NCI-H1436 (cell line): ENCODE data around the gene GABARAP.
A peak's percentile ranks its signal among the peaks of the same experiment; 100 is the strongest.

Source experiments
- DNase-seq: peaks from one replicate; lab custom pipeline; 2025; lab: John Stamatoyannopoulos, UW

GABARAP gene

DNA sequence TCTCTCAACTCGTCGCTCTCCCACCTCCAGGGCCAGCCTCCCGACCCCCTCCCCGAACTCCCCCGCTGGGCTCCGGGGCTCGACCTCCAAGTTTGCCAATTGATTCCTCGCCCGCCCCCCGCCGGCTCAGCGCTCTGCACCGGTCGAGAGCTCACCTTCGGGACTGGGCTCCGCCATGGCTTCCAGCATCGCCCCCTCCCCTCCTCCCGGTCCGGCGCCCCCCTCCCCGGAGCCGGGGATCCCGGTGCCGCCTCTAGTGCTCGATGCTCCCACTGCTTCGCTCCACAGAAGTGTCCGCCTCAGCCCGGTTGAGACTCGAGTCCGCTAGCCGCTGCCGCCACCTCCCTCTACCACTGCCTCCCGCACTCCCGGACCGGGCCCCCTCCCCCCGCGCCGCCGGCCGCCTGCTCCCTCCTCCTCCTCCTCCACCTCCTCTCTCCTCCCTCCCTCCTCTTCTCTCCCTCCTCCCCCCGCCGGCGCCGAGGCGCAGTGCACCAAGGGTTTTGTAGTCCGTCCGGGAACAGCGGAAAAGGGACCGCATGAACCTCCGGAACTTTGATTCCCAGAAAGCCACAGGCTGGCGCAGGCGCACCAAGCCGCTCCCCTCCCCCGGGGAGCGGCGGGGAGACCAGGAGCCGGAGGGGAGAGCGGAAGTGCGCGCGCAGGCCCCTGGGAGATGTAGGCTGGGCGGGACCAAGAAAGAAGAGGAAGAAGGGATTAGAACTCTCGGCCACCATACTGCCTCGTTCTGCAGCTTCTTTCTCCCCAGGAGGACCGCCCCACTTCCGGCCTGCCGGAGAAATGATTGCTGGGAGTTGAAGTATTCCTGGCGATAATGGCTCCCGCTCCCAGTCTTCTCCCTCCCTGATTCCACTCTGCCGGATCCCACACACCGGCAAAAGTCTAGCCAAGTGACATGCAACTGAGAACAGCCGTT is 2.9 kb downstream of the GABARAP start, which contains the start of gene PHF23:
PHF23 (minus strand) TSS at position 367 of the 937 bp plus-strand sequence; CDS start at position 189, 178 bp downstream.
- DNase-seq = peak; percentile 98

DNA sequence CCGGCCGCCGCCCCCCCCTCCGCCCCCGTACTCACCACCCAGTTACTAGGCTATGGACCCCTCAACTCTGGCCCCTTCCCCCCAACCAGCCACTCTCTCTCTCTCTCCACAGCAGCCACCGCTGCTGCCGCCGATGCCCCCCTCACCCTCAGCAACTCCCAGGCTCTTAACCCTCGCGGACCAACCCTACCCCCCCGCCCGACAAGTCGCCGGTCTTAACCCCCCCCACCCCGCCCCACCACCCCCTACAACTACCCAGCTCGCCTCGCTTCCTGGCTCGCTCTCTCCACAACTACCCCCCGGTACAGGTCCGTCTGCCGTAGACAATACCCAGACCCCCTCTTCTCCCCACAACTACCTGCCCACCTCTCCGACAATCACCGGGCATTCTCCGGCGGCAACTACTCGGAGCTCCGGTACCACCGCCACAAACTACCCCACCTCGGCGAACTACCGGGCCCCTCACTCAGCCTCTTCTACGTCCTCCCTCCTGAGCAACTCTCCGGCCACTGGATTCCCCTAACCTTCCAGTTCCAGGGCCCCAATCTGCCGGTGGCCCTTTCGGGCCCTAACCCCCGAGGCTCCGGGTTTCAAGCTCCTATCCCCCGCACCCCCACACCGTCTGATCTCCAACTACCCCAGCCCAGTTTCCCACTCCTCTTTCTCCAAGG is 3.7 kb downstream of the GABARAP start:
- DNase-seq = no peak

DNA sequence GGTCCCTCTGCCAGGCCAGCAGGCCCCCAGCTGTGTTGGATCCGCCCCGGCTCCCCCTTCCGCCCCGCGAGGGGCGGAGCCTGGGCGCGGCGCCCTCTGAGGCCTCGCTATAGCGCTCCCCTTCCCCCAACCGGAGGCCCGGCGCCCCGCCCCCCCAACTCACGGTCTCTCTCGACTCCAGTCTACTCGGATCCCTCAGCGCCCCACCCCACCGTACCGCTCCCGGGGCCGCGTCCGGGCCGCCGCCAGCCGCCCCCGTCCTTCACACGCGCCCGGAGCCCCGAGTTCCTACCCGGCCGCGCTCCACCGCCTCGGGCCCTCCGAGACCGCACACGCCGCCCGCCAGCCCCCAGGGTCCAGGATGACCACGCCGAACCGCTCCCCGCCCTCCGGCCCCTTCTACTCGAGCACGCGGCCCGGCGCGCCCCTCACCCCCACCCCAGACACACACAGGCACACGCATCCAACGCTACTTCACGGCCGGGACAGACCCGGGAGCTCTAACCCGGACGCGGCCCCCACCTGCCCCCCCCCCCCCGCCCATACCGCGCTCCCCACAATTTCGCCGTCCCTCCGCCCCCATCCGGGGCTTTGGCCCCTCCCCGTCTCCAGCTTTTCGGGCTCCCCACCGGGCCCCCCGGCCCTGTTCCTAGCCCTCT is 4.4 kb downstream of the GABARAP start:
- peak; percentile 57 for DNase-seq

DNA sequence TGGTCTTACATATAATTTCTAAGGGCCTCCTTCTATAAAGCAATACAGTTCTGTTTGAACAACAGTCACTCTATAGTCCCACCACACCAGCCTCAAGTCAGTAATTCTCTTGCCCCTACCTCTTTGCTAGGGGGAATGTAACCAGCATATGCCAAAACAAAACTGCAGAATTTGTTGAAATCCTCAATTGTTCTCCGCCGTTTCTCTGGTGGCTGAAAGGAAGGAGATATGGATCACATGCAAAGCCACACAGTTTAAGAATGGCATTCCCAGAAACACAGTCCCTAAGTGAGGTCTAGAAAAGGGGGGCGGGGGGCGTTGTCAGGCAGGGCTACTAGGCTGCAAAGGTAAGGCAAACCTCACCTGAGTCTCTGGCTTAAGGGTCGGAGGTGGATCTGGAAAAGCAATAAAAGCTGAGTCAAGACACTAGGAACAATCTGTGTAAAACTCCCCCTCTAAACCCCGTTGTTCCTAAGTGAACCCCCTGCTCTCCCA is 4.9 kb downstream of the GABARAP start:
- DNase-seq = no peak

DNA sequence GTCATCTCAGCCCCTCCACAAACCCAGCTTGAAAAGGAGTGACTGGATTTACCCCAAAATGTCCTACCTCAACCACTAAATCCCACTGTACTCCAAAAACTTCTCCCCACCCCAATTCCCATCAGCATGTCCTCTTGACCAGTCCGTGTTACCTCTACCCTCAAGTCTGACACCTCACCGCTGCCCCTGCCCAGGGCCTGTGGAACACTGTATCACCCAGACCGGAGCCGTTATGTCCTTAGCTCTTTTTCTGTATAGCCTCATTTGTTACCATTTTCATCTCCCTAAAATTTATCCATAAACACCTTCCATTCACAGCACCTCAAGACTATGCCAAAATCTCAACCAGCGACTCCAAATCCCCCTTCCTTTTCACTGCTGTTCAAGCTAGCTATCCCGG is 5.4 kb downstream of the GABARAP start:
- DNase-seq = no peak

DNA sequence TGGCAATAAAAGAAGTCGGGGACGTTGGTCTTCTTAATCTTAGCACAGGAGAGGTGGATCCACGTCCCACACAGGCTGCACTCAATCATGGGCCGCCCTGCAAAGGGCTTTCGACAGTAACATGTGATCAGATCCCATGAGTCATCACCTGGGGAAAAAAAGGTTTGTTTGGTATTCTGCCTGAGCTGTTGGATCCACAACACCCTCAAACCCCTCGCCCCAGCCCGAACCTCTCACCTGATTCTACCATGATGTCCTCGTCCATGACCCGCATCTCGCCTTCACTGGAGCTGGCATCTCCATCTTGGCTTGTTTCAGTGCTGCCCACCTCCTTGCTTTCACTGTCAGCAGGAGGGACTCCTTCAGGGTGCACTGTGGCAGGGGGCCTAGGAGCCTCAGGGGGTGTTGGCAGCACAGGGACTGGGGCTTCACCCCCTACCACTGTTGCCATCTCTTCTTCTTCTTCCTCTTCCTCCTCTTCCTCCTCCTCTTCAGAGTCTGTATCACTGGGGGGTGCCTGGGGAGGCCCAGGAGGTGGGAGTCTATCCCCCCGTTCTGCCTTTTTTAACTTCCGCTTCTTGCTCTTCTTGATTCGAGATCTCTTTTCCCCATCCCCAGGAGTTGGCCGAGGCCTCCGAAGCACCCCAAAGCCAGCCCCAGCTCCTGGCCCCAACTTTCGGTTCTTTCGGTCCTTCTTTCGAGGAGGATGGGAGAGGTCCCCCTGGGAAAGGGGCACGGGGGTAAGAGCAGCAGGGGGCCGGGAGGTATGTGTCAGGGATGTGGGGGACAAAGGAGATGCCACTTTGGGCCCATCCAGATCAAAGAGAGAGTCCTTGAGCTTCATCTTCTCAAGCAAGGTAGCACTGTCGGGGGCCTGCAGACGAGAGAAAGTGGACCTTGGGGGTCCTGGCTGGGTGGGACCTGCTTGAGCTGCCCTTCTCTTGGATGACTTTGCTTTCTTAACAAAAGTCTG is 6.3 kb downstream of the GABARAP start:
- no peak for DNase-seq

DNA sequence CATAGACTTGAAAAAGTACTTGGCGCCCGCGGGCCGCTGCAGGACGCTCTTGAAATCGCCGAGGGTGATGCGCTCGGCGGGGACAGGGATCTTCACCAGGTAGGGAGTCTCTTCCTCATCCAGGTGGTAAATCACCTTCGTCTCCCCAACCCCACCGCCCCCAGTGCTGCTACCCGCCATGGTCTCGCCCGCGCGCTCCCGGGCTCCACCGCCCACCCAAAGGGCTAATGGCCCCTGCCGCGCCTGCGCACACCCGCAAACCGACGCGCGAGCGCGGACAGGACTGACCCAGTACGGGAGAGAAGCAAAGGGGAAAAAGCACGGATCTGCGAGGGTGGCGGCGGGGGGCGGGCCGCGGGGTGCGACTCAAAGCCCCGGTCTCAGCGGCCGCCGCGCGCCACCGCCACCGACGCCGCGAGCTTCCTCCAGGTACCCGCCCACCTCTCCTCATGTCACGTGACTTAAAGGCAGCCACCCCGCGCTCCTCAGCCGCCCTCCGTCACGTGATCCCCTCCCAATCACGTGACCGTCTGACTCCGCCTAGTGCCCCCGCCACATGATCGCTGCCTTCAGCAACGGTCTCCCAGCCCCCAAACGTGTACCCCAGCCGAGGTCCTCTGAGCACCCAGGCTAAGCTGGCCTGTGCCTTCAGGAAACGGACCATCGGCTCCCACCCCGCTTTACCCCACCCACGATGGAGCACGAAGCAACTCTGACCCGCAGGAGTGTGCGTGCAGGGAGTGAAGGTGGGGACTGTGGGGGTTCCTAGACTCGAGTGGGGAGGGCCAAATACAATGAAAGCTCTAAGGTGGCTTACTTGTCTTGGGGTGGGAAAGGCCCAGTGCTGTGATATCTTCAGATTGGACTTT is 7.9 kb downstream of the GABARAP start, which contains the start of gene DVL2:
DVL2 (minus strand) TSS at position 435 of the 869 bp plus-strand sequence; CDS start at position 180, 255 bp downstream.
- peak; percentile 95 for DNase-seq

DNA sequence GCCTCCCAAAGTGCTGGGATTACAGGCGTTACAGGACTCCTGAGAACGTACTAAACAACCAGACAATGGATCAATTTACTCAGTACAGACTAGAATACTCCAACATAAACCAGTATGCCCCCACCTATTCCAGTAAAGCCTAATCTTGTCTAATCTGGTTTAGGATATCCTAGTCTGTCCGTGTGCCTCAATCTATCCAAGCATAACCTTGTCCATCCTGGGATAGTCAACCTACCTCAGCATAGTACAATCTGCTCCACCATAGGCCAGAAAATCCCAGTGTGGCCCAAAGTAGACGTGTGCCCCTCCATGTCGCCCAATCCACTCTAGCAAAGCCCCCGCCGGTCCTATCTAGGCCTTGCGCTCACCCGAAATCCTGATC is 8.6 kb downstream of the GABARAP start:
- no peak for DNase-seq

DNA sequence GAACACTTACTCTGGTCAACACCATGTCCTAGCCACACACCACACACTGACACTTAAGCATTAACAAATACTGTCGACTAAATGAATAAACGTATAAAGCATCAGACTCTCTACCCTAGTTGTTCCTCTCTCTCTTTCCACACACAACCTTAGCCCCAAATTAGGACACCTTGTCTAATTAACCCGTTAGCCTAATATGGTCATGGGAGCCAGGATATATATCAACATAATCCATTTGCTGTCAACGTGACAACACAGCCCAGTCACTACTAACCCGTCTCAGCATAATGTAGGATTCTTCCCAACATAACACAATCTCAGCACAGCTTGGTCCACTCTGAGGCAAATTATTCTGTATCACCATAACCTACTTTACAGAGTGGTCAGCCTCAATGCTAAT is 10.1 kb downstream of the GABARAP start:
- DNase-seq = no peak

DNA sequence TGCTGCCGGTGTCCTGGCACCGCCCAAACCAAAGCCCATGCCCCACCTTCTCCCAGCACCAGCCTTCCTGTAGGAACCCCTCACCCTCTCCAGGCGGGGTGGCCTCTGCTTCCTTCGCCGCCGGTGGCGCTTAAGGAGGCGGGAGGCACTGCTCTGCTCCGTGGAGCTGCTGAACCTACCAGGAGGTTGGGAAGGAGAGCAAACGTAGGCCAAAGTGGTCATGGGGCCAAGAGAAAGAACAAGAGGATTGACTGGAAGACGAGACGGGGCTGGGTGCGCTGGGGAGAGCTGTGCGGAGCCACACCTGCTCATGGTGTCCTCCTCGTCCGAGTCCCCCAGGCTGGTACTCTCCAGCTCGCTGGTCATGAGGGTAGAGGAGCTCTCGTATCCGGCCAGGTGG is 12.7 kb downstream of the GABARAP start:
- no peak for DNase-seq

DNA sequence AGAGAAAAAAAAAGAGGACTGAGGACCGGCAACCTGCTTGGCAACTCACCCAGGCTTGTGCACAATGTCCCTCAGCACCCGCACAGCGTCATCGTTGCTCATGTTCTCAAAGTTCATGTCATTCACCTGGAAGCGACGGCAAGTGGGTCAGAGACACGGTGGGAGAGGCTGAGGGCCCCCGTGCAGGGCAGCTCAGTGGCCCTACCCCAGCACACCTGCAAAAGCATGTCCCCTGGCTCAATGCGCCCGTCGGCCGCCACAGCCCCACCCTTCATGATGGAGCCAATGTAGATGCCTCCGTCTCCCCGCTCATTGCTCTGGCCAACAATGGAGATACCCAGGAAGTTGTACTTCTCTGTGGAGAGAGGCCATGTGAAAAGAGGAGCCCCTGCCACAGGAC is 13.3 kb downstream of the GABARAP start:
- DNase-seq = no peak

DNA sequence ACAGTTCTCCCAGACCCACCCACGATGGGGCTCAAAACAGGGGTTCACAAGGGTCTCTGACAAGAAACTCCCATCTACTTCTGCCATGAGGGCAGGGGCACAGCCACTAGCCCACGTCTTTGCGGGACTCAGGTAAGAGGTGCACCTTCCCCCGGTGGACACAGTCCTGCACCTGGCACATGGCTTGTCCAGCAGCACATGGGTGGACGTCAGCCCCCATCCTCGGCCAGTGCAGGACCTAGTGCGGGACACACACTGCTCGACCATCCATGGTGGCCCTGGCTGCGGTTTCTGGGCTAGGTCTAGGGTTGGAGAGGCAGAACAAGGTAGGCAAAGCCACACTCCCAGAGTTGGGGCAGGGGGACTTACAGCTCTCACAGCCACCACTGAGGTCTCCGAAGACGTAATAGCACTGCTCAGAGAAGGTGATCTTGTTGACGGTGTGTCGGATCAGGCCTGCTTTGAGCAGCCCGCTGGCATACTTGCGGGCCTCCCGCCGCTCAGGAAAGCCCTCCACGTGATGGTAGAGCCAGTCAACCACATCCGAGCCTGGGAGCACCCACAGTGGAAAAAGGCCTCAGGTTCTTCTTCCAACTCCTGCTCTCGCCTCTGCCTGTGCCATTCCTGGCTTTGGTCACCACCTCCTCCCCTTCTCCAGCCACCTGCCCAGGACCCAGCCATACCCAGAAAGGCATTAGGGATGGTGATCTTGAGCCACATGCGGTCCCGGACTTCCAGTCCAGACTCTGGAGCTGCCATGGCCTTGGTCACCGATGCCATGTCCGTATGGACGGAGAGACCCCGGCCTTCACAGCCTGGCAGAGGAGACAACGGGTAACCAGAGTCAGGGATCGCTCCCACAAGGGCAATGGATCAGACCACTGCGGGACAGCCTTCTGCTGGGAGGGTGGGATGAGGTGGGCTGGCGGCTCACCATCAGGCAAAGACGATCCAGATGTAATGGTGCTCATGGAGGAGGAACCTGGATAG is 15.2 kb downstream of the GABARAP start:
- DNase-seq = no peak

DNA sequence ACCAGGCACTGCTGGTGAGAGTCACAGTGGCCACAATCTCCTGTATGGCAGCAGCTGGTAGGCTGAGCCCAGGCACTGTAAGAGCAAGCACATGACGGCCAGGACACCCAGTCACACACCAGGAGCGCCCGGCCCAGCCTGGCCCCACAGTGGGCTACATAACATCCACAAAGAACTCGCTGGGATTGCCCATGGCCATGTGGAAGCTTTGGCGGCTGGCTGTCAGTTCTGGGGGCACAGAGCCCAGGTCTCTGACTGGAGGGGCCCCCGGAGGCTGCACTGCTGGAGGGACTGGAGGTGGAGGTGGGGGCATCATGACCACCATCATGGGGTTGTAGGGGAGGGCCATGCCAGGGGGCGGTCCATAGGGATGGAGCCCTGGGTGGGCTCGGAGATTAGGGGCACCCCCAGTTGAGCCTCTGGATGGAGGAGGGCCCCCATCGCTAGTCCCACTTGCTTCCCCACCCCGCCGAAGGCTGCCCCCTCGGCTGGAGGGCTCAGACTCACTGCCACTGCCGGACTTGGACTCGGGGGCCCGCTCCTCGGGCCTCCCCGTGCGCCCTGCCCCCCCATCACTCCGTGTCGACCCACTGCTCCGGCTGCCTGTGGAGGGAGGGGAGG is 16.4 kb downstream of the GABARAP start:
- DNase-seq = no peak

DNA sequence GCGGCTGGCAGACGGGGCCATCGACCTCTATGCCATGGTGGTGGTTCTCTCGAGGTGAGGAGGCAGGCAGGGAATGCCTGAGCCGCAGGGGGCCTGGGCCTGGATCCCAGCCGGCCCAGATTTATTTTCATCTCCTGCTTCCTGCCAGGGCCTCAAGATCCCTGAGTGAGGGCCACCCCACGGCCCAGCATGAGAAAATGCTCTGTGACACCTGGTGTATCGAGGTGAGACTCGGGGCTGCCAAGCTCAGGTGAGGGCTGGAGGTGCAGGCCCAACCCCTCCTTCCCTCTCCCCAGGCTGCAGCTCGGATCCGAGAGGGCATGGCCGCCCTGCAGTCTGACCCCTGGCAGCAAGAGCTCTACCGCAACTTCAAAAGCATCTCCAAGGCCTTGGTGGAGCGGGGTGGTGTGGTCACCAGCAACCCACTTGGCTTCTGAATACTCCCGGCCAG is 17.6 kb downstream of the GABARAP start:
- DNase-seq = no peak

DNA sequence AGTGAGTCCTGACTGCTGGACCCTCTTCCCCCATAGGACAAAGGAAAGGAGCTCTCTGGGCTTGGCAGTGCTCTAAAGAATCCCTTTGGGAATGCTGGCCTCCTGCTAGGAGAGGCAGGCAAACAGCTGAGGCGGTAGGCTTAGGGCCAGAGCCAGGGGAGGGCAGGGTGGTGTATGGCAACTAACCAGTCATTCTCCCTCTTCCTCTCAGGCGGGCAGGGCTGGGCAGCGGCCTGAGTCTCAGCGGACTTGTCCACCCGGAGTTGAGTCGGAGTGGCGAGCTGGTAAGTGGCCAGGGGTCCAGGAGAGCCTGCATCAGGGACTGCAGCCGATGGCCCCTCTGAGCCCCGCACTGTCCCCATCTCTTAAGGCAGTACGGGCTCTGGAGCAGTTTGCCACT is 18.1 kb downstream of the GABARAP start:
- no peak for DNase-seq

DNA sequence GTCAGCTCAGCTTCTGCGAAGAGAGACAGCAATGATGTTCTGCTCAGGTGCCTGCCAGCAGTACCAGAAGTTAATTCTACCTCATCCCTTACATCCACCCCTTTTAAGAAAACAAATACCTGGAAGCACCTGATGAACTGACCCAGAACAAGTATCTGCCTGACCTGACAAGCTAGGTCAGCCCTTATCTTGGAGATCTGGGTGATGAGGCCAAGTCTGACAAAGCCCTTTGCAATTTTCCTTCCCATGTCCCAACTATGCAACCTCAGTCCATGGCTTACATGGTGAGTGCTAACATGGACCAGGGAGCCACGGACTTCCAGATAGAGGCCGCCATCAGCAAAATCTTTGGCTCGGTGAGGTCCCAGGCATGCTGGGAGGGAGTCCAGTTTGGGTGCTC is 18.9 kb downstream of the GABARAP start:
- DNase-seq = no peak

DNA sequence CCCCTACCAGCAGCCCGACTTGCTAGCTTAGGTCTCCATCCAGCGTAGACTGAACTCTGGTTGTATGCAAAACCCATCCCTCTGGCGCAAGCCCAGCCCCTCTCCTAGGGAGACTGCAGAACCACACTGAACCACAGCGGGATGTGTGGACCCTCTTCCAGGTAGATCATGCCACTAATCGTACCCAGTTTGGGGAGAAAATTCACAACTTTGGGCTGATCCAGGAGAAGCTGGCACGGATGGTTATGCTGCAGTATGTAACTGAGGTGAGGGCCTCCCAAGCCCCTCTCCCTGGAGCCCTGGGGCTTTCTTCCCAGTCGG is 19.3 kb downstream of the GABARAP start:
- no peak for DNase-seq

DNA sequence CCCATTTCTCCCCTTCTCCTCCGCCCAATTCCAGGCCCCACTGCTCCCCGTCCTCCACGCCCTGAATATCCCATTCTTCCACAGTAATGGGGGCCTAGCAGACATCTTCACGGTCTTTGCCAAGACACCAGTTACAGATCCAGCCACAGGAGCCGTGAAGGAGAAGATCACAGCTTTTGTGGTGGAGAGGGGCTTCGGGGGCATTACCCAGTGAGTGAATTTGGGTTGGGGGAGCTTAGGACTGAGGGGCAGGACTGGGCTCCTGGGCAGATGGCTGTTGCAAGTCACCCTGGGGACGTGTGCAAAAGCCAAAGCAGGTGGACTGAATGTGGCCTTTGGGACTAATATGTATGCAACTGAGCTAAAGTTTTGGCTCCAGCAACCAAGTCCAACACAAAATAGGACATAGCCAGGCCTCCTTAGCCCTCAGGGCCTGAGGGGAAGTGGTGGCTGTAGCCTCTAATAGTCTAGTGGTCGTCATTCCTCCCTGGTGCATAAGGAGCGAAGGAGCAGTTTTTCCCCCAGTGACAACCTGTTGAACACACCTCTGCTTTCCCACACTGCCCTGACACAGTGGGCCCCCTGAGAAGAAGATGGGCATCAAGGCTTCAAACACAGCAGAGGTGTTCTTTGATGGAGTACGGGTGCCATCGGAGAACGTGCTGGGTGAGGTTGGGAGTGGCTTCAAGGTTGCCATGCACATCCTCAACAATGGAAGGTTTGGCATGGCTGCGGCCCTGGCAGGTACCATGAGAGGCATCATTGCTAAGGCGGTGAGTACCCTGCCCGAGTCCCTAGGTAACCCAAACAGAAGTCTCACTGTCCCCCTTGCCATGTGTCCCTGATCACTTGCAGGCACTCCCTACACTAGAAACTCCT is 19.9 kb downstream of the GABARAP start:
- DNase-seq = no peak
